Gastrocnemius medialis (tissue), 4 donors: ENCODE data around the gene RAD21L1.

ENCODE experiments used
- POLR2A ChIP-seq, 2 donors: fragments of 450-650 bp; IDR thresholded peaks; one replicate each; pipeline ENCODE4 v1.6.1; 2017; ENCODE audit warnings: antibody characterized with exemption in 2 of 2, mild to moderate bottlenecking in 2 of 2, moderate library complexity in 2 of 2
- TF ChIP-seq, protein P1 (sequence below), 5 experiments: fragments of 450-650 bp in 3 of 5; fragments of 200-600 bp in 2 of 5; sonication (generic) in 2 of 5; IDR thresholded peaks in 4 of 5; conservative IDR thresholded peaks in 1 of 5; 1 replicate in 4 of 5; 2 replicates in 1 of 5; pipeline ENCODE4 v1.5.1; 2016 to 2019; ENCODE audit warnings: antibody characterized with exemption in 5 of 5, mild to moderate bottlenecking in 3 of 5, moderate library complexity in 3 of 5

GRCh38 chr20:1272368-1273100 lies 46.7 kb downstream of the RAD21L1 start:
- no peak for TF ChIP-seq POLR2A (IDR thresholded peaks at IDR 0.05)
- TF ChIP-seq, protein P1, sequence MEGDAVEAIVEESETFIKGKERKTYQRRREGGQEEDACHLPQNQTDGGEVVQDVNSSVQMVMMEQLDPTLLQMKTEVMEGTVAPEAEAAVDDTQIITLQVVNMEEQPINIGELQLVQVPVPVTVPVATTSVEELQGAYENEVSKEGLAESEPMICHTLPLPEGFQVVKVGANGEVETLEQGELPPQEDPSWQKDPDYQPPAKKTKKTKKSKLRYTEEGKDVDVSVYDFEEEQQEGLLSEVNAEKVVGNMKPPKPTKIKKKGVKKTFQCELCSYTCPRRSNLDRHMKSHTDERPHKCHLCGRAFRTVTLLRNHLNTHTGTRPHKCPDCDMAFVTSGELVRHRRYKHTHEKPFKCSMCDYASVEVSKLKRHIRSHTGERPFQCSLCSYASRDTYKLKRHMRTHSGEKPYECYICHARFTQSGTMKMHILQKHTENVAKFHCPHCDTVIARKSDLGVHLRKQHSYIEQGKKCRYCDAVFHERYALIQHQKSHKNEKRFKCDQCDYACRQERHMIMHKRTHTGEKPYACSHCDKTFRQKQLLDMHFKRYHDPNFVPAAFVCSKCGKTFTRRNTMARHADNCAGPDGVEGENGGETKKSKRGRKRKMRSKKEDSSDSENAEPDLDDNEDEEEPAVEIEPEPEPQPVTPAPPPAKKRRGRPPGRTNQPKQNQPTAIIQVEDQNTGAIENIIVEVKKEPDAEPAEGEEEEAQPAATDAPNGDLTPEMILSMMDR (IDR thresholded peaks at IDR 0.05 in 4 of 5, conservative IDR thresholded peaks at IDR 0.05 in 1 of 5), result no peak
